Common myeloid progenitor, CD34-positive (primary cell): ENCODE data around the gene CISD3. TPM values are rescaled to one million over a fixed set of nuclear protein-coding genes. Genes with fewer than 3 reads are reported as not detected.

Experiments
- CTCF ChIA-PET: fragments of 350-600 bp; sonication (Branson Sonifier 250); formaldehyde crosslinking; loops from one replicate; lab custom pipeline; 2021; ENCODE audit warnings: antibody characterized with exemption; lab: Charles Lee
- POLR2A ChIA-PET: fragments of 350-600 bp; sonication (Branson Sonifier 250); formaldehyde crosslinking; loops from one replicate; lab custom pipeline; 2021; ENCODE audit warnings: antibody characterized with exemption; lab: Charles Lee
- DNase-seq, 3 donors: peaks; one replicate each; pipeline versions ENCODE4 v3.0.0 to v3.0.0-alpha.2; 2013
- H3K27ac ChIP-seq, 2 experiments: 1 replicate in 1 of 2; 2 replicates in 1 of 2; pipeline ENCODE4 v1.7.0; 2013; ENCODE audit warnings: inconsistent platforms in 2 of 2, low read length in 2 of 2, mild to moderate bottlenecking in 2 of 2, low read depth in 1 of 2, moderate library complexity in 1 of 2; ENCODE audit not compliant: severe bottlenecking in 2 of 2, insufficient read depth in 1 of 2, poor library complexity in 1 of 2
- H3K27me3 ChIP-seq, 5 experiments: replicated peaks in 2 of 5; 1 replicate in 3 of 5; 2 replicates in 2 of 5; pipeline versions ENCODE4 v1.6.1 to v1.7.0; 2013; ENCODE audit warnings: low read length in 4 of 5, mild to moderate bottlenecking in 2 of 5, moderate library complexity in 2 of 5, inconsistent platforms in 1 of 5; ENCODE audit not compliant: insufficient read depth in 5 of 5, control insufficient read depth in 4 of 5
- H3K36me3 ChIP-seq, 4 experiments: 1 replicate in 2 of 4; 2 replicates in 2 of 4; pipeline versions ENCODE4 v1.6.1 to v1.7.0; 2013; ENCODE audit warnings: low read length in 3 of 4, control low read depth in 1 of 4, mild to moderate bottlenecking in 1 of 4; ENCODE audit not compliant: control insufficient read depth in 4 of 4, insufficient read depth in 4 of 4
- H3K4me1 ChIP-seq, 4 experiments: 1 replicate in 3 of 4; 2 replicates in 1 of 4; pipeline versions ENCODE4 v1.6.1 to v1.7.1; 2013; ENCODE audit warnings: low read length in 3 of 4, mild to moderate bottlenecking in 3 of 4, control low read depth in 1 of 4, inconsistent platforms in 1 of 4, moderate library complexity in 1 of 4; ENCODE audit not compliant: control insufficient read depth in 4 of 4, insufficient read depth in 4 of 4; ENCODE audit errors: control extremely low read depth in 1 of 4
- H3K4me3 ChIP-seq, 7 experiments: 1 replicate in 4 of 7; 2 replicates in 3 of 7; pipeline versions ENCODE4 v1.5.1 to v1.7.0; 2013; ENCODE audit warnings: mild to moderate bottlenecking in 7 of 7, low read length in 6 of 7, moderate library complexity in 6 of 7, inconsistent platforms in 2 of 7, low read depth in 2 of 7, control low read depth in 1 of 7; ENCODE audit not compliant: insufficient read depth in 4 of 7, control insufficient read depth in 1 of 7; ENCODE audit errors: extremely low read depth in 1 of 7
- H3K9me3 ChIP-seq, 5 experiments: 1 replicate in 4 of 5; 2 replicates in 1 of 5; pipeline versions ENCODE4 v1.6.1 to v1.7.1; 2013; ENCODE audit warnings: low read length in 4 of 5, mild to moderate bottlenecking in 2 of 5, inconsistent platforms in 1 of 5, low read depth in 1 of 5, moderate library complexity in 1 of 5; ENCODE audit not compliant: control insufficient read depth in 4 of 5, insufficient read depth in 2 of 5; ENCODE audit errors: control extremely low read depth in 1 of 5
- WGBS: methylation state at CpG from one replicate; pipeline ENCODE4 v1.1.5; 2013; ENCODE audit not compliant: insufficient coverage; 5-methylcytosine and 5-hydroxymethylcytosine counted together
- polyA plus RNA-seq: library from polyadenylated mRNA; unstranded; fragments of 120-200 nt; gene quantifications from one replicate; pipeline ENCODE4 v1.2.1, GENCODE V29; 2013

Gene CISD3
- polyA plus RNA-seq, result 10.4 TPM

GRCh38 chr17:38729886-38730525 is at the start of gene CISD3:
TSS of gene CISD3 (plus strand) at chr17:38730341. CDS start at chr17:38730359, 18 bp downstream.
- no peaks in the 10 kb centered on the region for H3K9me3 ChIP-seq
- ChIA-PET CTCF (interaction anchor here (0.6 to 3.2 kb wide), 8 partner anchors 14 to 172 kb away, joined by 3 to 38 read pairs (median 6); partner anchors contain the start of gene EPOP), POLR2A (no interaction called here)
- DNase-seq, result peak; percentile 81 to 89 (median 88)
- H3K27me3 ChIP-seq, result no peaks in the 10 kb centered on the region
- H3K4me1 ChIP-seq, result peaks cover 8 to 50% (median 45%) of the 10 kb centered on the region in 4 experiments
- WGBS, result under 1% methylated on average over 64 of the region's 92 CpGs
- peaks cover 0 to 8% (median 4%) of the 10 kb centered on the region in 4 experiments for H3K36me3 ChIP-seq
- H3K27ac ChIP-seq, result peak within 1 kb of the TSS in 1 of 2 experiments; percentile 54
- H3K4me3 ChIP-seq, result peak within 1 kb of the TSS; percentile 50 to 82 (median 67)

- no CpG with 5 or more reads among the region's 3 CpGs for WGBS
- CTCF ChIA-PET, result interaction anchor here (1.1 to 2.9 kb wide), 4 partner anchors 9 to 57 kb away, joined by 3 to 12 read pairs (median 6); no protein-coding TSS in a partner anchor
- no peak for DNase-seq
- no peaks in the 10 kb centered on the region for H3K36me3 ChIP-seq
- H3K4me3 ChIP-seq, result no peak overlapping the region
- H3K9me3 ChIP-seq, result no peaks in the 10 kb centered on the region
- H3K27me3 ChIP-seq, result peaks cover 0 to 7% (median 6%) of the 10 kb centered on the region in 5 experiments
- H3K27ac ChIP-seq, result no peak overlapping the region
- peaks cover 0 to 6% (median 2%) of the 10 kb centered on the region in 4 experiments for H3K4me1 ChIP-seq
- POLR2A ChIA-PET, result no interaction called here
Observed at GRCh38 chr17:38681096-38681495, 49.0 kb upstream of the CISD3 start.

GRCh38 chr17:38685491-38685890 is 44.6 kb upstream of the CISD3 start:
- ChIA-PET CTCF (interaction anchor here (1.0 to 1.4 kb wide), 3 partner anchors 9 to 49 kb away, joined by 3 read pairs; no protein-coding TSS in a partner anchor), POLR2A (interaction anchor here (0.9 kb wide), 1 partner anchor 20 kb away, joined by 5 read pairs; the partner anchor contains the start of gene MLLT6)
- no peaks in the 10 kb centered on the region for H3K9me3 ChIP-seq
- H3K4me1 ChIP-seq, result no peaks in the 10 kb centered on the region
- 84% methylated on average over 12 of the region's 12 CpGs for WGBS
- no peak overlapping the region for H3K27ac ChIP-seq
- H3K36me3 ChIP-seq, result no peaks in the 10 kb centered on the region
- H3K4me3 ChIP-seq, result no peak overlapping the region
- peaks cover 0 to 7% (median 0%) of the 10 kb centered on the region in 5 experiments for H3K27me3 ChIP-seq
- no peak for DNase-seq

GRCh38 chr17:38687286-38687685 is 42.9 kb upstream of the CISD3 start:
- 94% methylated on average over 3 of the region's 5 CpGs for whole genome bisulfite sequencing
- Histone ChIP-seq H3K27ac (no peak overlapping the region), H3K36me3 (no peaks in the 10 kb centered on the region), H3K9me3 (no peaks in the 10 kb centered on the region), H3K4me1 (no peaks in the 10 kb centered on the region), H3K4me3 (no peak overlapping the region), H3K27me3 (peaks cover 0 to 7% (median 0%) of the 10 kb centered on the region in 5 experiments)
- DNase-seq, result no peak
- POLR2A ChIA-PET, result no interaction called here
- CTCF ChIA-PET, result interaction anchor here (1.0 to 1.4 kb wide), 4 partner anchors 9 to 22 kb away, joined by 3 to 6 read pairs (median 4); no protein-coding TSS in a partner anchor

- DNase-seq, result no peak
- Histone ChIP-seq H3K27me3 (peaks cover 0 to 4% (median 0%) of the 10 kb centered on the region in 5 experiments), H3K9me3 (no peaks in the 10 kb centered on the region), H3K36me3 (no peaks in the 10 kb centered on the region), H3K4me1 (peaks cover 0 to 3% (median 1%) of the 10 kb centered on the region in 4 experiments), H3K4me3 (no peak overlapping the region), H3K27ac (no peak overlapping the region)
- CTCF ChIA-PET, result interaction anchor here (2.0 to 2.8 kb wide), 2 partner anchors 10 to 13 kb away, joined by 12 to 15 read pairs; no protein-coding TSS in a partner anchor
- WGBS, result 100% methylated on average over 1 of the region's 4 CpGs
- POLR2A ChIA-PET, result no interaction called here
Observed at GRCh38 chr17:38690386-38690785, 39.8 kb upstream of the CISD3 start.

GRCh38 chr17:38691154-38691553 is 39.0 kb upstream of the CISD3 start:
- Histone ChIP-seq H3K36me3 (no peaks in the 10 kb centered on the region), H3K9me3 (no peaks in the 10 kb centered on the region), H3K27me3 (no peaks in the 10 kb centered on the region), H3K4me3 (no peak overlapping the region), H3K27ac (no peak overlapping the region), H3K4me1 (peaks cover 0 to 10% (median 8%) of the 10 kb centered on the region in 4 experiments)
- POLR2A ChIA-PET, result no interaction called here
- DNase-seq, result no peak
- 98% methylated on average over 4 of the region's 4 CpGs for WGBS
- CTCF ChIA-PET, result interaction anchor here (2.8 kb wide), 1 partner anchor 11 kb away, joined by 12 read pairs; no protein-coding TSS in a partner anchor
